ENCODE results near the gene PRSS36.

The PRSS36 gene

DNA sequence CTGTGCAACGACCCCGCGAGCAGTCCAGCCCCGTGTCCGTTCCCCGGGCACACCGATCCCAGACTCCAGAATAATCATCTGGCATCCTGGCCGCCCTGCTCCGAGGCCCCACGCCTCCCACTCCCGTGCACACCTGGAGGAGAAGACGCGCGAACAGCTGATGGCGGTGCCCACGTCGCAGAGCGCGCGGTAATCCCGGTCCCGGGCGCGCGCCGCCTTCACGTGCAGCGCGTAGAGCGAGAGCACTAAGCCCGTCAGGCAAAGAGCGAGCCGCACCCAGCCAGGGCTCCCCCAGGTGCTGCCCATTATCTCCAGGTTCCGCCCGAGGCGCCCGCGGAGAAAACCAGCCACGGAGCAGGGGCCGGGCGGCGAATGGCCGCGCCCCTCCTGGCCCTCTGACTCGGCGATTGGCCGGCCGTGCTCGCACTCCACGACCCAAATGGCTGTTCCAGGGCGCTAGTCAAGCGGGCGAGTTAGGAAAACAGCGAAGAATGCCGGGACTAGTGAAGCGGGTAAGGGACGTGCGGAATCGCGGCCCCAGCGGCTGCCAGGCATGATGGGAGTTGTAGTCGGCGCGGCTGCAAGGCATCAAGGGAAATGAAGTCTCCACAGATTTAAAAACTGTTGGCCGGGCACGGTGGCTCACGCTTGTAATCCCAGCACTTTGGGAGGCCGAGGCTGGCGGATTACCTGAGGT is 55.3 kb downstream of the PRSS36 start, which contains the start of gene VKORC1:
VKORC1 (minus strand) TSS at position 374 of the 697 bp plus-strand sequence; CDS start at position 306, 68 bp downstream.
- peak; percentile 87 for DNase-seq

DNA sequence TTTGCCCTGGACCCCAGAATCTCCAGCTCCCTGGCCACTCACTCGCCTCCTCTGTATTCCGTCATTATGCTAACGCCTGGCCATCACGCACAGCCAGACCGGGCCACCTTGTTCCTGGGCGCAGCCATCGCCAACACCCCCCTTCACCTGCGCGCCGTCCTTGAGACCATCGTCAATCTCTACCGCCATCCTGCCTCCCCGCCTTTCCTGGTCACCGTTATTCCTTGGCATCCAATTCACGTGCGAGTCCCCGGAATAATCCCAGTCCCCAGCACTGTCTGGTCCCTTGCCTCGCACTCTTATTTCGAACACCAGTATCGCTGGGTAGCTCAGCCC is 55.8 kb downstream of the PRSS36 start:
- no peak for DNase-seq

DNA sequence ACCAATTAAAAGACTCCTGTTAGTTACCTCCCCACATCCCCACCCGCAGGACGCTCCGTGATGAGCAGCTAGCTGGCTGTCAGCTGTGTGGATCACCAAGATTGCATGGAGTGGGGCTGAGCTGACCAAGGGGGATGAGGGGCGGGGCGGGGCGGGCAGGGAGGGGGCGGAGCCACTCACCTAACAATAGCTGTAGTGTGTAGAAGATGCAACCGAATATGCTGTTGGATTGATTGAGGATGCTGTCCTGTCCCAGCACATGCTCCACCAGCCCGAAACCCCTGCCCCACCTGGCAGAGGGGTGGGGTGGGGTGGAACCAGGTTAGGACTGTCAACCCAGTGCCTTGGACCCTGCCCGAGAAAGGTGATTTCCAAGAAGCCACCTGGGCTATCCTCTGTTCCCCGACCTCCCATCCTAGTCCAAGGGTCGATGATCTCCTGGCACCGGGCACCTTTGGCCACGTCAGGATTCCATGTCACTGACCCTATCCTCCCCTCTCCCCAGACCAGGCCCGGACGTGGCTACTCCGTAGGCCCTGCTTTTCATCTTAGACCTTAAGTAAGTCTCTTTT is 56.6 kb downstream of the PRSS36 start:
- DNase-seq: no peak

DNA sequence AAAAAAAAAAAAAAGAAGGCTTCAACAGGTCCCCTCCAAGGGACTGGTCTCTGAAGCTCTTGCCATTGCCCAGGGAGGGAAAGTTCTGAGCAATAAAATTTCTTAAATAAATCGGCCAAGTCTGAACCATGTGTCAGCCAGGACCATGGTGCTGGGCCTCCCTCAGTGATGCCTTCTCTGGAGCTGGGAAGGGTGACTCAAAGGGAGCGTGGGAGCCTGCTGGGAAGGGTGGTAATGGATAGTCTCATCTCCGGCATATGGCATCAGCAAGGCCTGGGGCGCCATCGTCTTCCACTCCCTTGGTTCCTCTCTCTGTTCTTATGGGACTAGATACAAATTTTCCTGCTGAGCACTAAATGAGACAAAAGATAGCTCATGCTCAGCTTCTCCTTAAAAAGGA is 57.5 kb downstream of the PRSS36 start:
- DNase-seq: no peak

DNA sequence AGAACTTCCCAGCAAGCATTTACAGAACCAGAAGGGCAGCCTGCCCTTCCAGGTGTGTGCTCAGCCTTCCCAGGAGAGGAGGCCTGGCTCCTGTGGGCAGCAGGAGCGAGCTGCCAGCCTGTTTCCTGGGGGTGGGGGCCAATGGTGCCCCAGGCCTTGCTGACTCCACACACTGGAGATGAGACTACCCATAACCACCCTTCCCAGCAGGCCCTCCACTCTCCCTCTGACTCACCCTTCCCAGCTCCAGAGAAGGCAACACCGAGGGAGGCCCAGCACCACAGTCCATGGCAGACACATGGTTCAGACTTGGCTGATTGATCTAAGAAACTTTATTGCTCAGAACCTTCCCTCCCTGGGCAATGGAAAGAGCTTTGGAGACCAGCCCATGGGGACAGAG is 59.3 kb downstream of the PRSS36 start:
- no peak for DNase-seq

DNA sequence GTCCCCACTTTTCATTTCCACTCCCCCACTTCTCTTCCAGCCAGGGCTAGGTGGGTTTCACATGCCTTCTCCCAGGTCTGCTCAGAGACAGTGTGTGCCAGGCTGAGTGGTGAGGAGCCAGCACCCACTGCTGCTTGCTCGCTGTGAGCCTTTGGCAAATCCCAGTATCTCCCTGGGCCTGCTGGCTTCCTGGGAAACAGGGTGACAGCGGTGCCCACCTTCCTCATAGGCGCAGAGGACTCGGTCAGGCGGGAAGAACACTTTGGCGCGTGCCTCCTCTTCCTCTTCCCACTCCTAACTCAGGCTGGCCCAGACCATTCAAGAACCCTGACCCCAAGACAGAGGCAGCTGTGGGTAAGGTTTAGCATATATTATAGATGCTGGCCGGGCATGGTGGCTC is 60.7 kb downstream of the PRSS36 start:
- no peak for DNase-seq
